K562 (cell line): ENCODE data around the gene MARK2. TPM values are rescaled to one million over a fixed set of nuclear protein-coding genes. Genes with fewer than 3 reads are reported as not detected.

Source experiments
- ATAC-seq: fragments of 200-7000 bp; cut with Tn5 transposase; 3 replicates; pipeline ENCODE4 v1.9.1; 2020; ENCODE audit warnings: moderate library complexity
- BruUV-seq: library from RNA; stranded (reverse); fragments of 400-500 nt; replicated peaks from 2 replicates; lab custom pipeline; 2021; lab: Mats Ljungman, UMichigan
- CTCF ChIA-PET: fragments of 300-600 bp; formaldehyde crosslinking; extraction: SDS; loops from one replicate; lab custom pipeline; 2021; ENCODE audit warnings: low intra/inter-chr PET ratio; lab: Yijun Ruan, JAX
- POLR2A ChIA-PET: fragments of 300-600, 350-650 bp; sonication (Branson Sonifier 250); formaldehyde crosslinking; extraction: SDS; loops from one replicate; lab custom pipeline; 2021; ENCODE audit warnings: antibody characterized with exemption, inconsistent platforms; lab: Yijun Ruan, JAX
- DNase-seq, 4 experiments: peaks; one replicate each; pipeline versions ENCODE4 v3.0.0 to v3.0.0-alpha.2; 2011 to 2018; ENCODE audit warnings: low spot score in 3 of 4, mixed read lengths in 3 of 4; ENCODE audit errors: extremely low read depth in 1 of 4
- FAIRE-seq: peaks from 2 replicates; lab custom pipeline; 2011; peaks lifted over from hg19 to GRCh38; lab: Jason Lieb, UNC
- H2AFZ ChIP-seq: 2 replicates; pipeline ENCODE4 v1.6.0; 2011; ENCODE audit warnings: low read depth, low read length, control low read depth, inconsistent platforms
- H3K27ac ChIP-seq: fragments of 200-600 bp; 3 replicates; pipeline ENCODE4 v1.8.0; 2011; ENCODE audit warnings: low read depth, mild to moderate bottlenecking, control low read depth, inconsistent platforms, low read length, moderate library complexity, mixed read lengths; ENCODE audit errors: extremely low read depth
- H3K27me3 ChIP-seq, 2 experiments: fragments of 300-600 bp in 1 of 2; 2 replicates in 1 of 2; 3 replicates in 1 of 2; pipeline versions ENCODE4 v1.6.0 to v1.8.0; 2011; ENCODE audit warnings: inconsistent platforms in 2 of 2, low read length in 2 of 2, mild to moderate bottlenecking in 1 of 2, mixed read lengths in 1 of 2, moderate library complexity in 1 of 2; ENCODE audit not compliant: control insufficient read depth in 2 of 2, insufficient read depth in 2 of 2
- H3K36me3 ChIP-seq: fragments of 300-600 bp; 3 replicates; pipeline ENCODE4 v1.8.0; 2011; ENCODE audit warnings: mild to moderate bottlenecking, low read length, inconsistent platforms; ENCODE audit not compliant: control insufficient read depth, insufficient read depth
- H3K4me1 ChIP-seq, 2 experiments: fragments of 200-600 bp in 1 of 2; replicated peaks in 1 of 2; 2 replicates in 1 of 2; 3 replicates in 1 of 2; pipeline versions ENCODE4 v1.5.1 to v1.8.0; 2011; ENCODE audit warnings: inconsistent platforms in 2 of 2, low read length in 2 of 2, mild to moderate bottlenecking in 1 of 2, mixed read lengths in 1 of 2, moderate library complexity in 1 of 2; ENCODE audit not compliant: control insufficient read depth in 2 of 2, insufficient read depth in 2 of 2
- H3K4me2 ChIP-seq: 2 replicates; pipeline ENCODE4 v1.6.1; 2011; ENCODE audit warnings: low read length, control low read depth, inconsistent platforms, mixed read lengths; ENCODE audit not compliant: insufficient read depth
- H3K4me3 ChIP-seq: fragments of 200-600 bp; sonication (generic), shearing (Covaris generic); 2 replicates; pipeline ENCODE4 v1.5.1; 2016; ENCODE audit warnings: control low read depth, inconsistent platforms
- H3K79me2 ChIP-seq: fragments of 200-600 bp; 3 replicates; pipeline ENCODE4 v1.8.0; 2011; ENCODE audit warnings: low read length, inconsistent platforms; ENCODE audit not compliant: control insufficient read depth, insufficient read depth
- H3K9ac ChIP-seq, 2 experiments: 2 replicates each; pipeline versions ENCODE4 v1.6.0 to v1.6.1; 2011; ENCODE audit warnings: low read depth in 2 of 2, low read length in 2 of 2, control low read depth in 1 of 2, inconsistent platforms in 1 of 2, mild to moderate bottlenecking in 1 of 2, mixed read lengths in 1 of 2; ENCODE audit not compliant: insufficient read depth in 1 of 2
- H3K9me1 ChIP-seq: one replicate; pipeline ENCODE4 v1.6.0; 2011; ENCODE audit warnings: inconsistent platforms, mild to moderate bottlenecking, low read length, moderate library complexity; ENCODE audit not compliant: control insufficient read depth, insufficient read depth
- H3K9me3 ChIP-seq: replicated peaks from 2 replicates; pipeline ENCODE4 v1.5.1; 2011; ENCODE audit warnings: low read depth, low read length, inconsistent platforms; ENCODE audit not compliant: control insufficient read depth, insufficient read depth
- H4K20me1 ChIP-seq: replicated peaks from 2 replicates; pipeline ENCODE4 v1.6.1; 2011; ENCODE audit warnings: low read length, inconsistent platforms, mixed read lengths; ENCODE audit not compliant: control insufficient read depth, insufficient read depth
- ADNP ChIP-seq: fragments of 200-800 bp; sonication (Bioruptor generic); IDR thresholded peaks from 2 replicates; pipeline ENCODE4 v1.6.1; 2016; ENCODE audit warnings: missing genetic modification characterization, missing compliant biosample characterization
- ATF7 ChIP-seq: fragments of 450-650 bp; IDR thresholded peaks from 2 replicates; pipeline ENCODE4 v1.7.1; 2014; ENCODE audit warnings: mild to moderate bottlenecking, moderate library complexity
- EP300 ChIP-seq: IDR thresholded peaks from 2 replicates; pipeline ENCODE4 v1.6.1; 2012; ENCODE audit warnings: low read length, improper control_type of control experiment
- GABPA ChIP-seq: fragments of 200-800 bp; sonication (Bioruptor generic); conservative IDR thresholded peaks from 2 replicates; pipeline ENCODE4 v1.6.1; 2016; ENCODE audit warnings: low read depth, missing genetic modification characterization, missing compliant biosample characterization
- HNRNPLL ChIP-seq: fragments of 200-400 bp; formaldehyde crosslinking; IDR thresholded peaks from 2 replicates; pipeline ENCODE4 v1.6.1; 2017; ENCODE audit warnings: low read length, low read depth, mild to moderate bottlenecking; ENCODE audit not compliant: poor library complexity, severe bottlenecking
- MAFK ChIP-seq: IDR thresholded peaks from 2 replicates; pipeline ENCODE4 v1.6.1; 2011; ENCODE audit warnings: low read length, improper control_type of control experiment
- MEF2D ChIP-seq: conservative IDR thresholded peaks from 2 replicates; pipeline ENCODE4 v1.6.1; 2016; ENCODE audit warnings: low read depth, missing genetic modification characterization, missing compliant biosample characterization
- MEIS2 ChIP-seq: fragments of 450-650 bp; IDR thresholded peaks from 2 replicates; pipeline ENCODE4 v1.6.1; 2014; ENCODE audit warnings: mild to moderate bottlenecking; ENCODE audit not compliant: partially characterized antibody
- PHF21A ChIP-seq: fragments of 450-650 bp; IDR thresholded peaks from 2 replicates; pipeline ENCODE4 v1.6.1; 2017; ENCODE audit warnings: low read depth, borderline replicate concordance
- RFX1 ChIP-seq: fragments of 450-650 bp; IDR thresholded peaks from 2 replicates; pipeline ENCODE4 v1.6.1; 2016; ENCODE audit warnings: mild to moderate bottlenecking, moderate library complexity
- SIN3B ChIP-seq: fragments of 450-650 bp; IDR thresholded peaks from 2 replicates; pipeline ENCODE4 v1.6.1; 2017; ENCODE audit warnings: low read depth, mild to moderate bottlenecking, moderate library complexity
- SMAD2 ChIP-seq: fragments of 150-350 bp; IDR thresholded peaks from 2 replicates; pipeline ENCODE4 v1.6.1; 2014; ENCODE audit warnings: low read depth, mild to moderate bottlenecking, low read length
- STAT5A ChIP-seq: IDR thresholded peaks from 2 replicates; pipeline ENCODE4 v1.6.1; 2012; ENCODE audit warnings: low read length, inconsistent platforms, borderline replicate concordance
- TCF7L2 ChIP-seq: fragments of 150-350 bp; IDR thresholded peaks from 2 replicates; pipeline ENCODE4 v1.6.1; 2016; ENCODE audit warnings: low read depth, mild to moderate bottlenecking, low read length, moderate library complexity
- XRCC4 ChIP-seq: IDR thresholded peaks from one replicate; pipeline ENCODE4 v1.6.1; 2011; ENCODE audit not compliant: insufficient read depth, insufficient read length; ENCODE audit errors: extremely low read depth
- ZNF408 ChIP-seq: fragments of 250-450 bp; sonication (Bioruptor Pico); IDR thresholded peaks from 2 replicates; pipeline ENCODE4 v1.4.0; 2020; ENCODE audit warnings: low read depth, mild to moderate bottlenecking, moderate library complexity
- ZNF444 ChIP-seq: fragments of 250-450 bp; sonication (Bioruptor Pico); IDR thresholded peaks from 2 replicates; pipeline ENCODE4 v1.4.0; 2020; ENCODE audit warnings: mild to moderate bottlenecking, moderate library complexity
- ZNF699 ChIP-seq: fragments of 250-450 bp; sonication (Bioruptor Pico); IDR thresholded peaks from 2 replicates; pipeline ENCODE4 v1.8.0; 2021; ENCODE audit warnings: mild to moderate bottlenecking, moderate library complexity; ENCODE audit not compliant: insufficient replicate concordance
- ZNF778 ChIP-seq: fragments of 450-650 bp; formaldehyde crosslinking; IDR thresholded peaks from 2 replicates; pipeline ENCODE4 v1.4.0; 2020; ENCODE audit warnings: mild to moderate bottlenecking, moderate library complexity
- WGBS: fragments of 100-300 bp; shearing (Covaris generic); methylation state at CpG from one replicate; pipeline ENCODE4 v1.1.6; 2016; ENCODE audit warnings: low coverage, mixed read lengths; ENCODE audit not compliant: insufficient coverage; ENCODE audit errors: missing lambda C conversion rate; 5-methylcytosine and 5-hydroxymethylcytosine counted together
- in situ Hi-C: fragments of 300-500 bp; cut with MboI; formaldehyde crosslinking; loops from 4 replicates; pipeline ENCODE4 v1.15.0; 2018; ENCODE audit warnings: inconsistent platforms, mixed read lengths
- intact Hi-C: fragments of 100-400 bp; cut with micrococcal nuclease; formaldehyde crosslinking; loops from 2 replicates; pipeline ENCODE4 v1.14.2; 2022
- polyA plus RNA-seq, 8 experiments: library from polyadenylated mRNA; depleted of rRNA in 4 of 8; stranded (reverse) in 5 of 8; unstranded in 3 of 8; fragments of >200 nt; fragmentation: Nextera tagmentation in 2 of 8; fragmentation: Illumina TruSeq in 1 of 8; extraction: Ambion mirVana in 2 of 8; extraction: Trizol in 1 of 8; gene quantifications; 2 replicates each; pipeline versions ENCODE4 v1.2.1 to v1.2.3, GENCODE V29; 2011 to 2014; ENCODE audit warnings: inconsistent platforms in 1 of 8, missing spikeins in 1 of 8
- total RNA-seq, 7 experiments: library from RNA; depleted of rRNA in 6 of 7; stranded (reverse); fragments of >200 nt in 6 of 7; fragmentation: Illumina TruSeq in 2 of 7; extraction: Trizol in 2 of 7; gene quantifications; 2 replicates each; pipeline versions ENCODE4 v1.2.1 to v1.2.3, GENCODE V29; 2011 to 2021; ENCODE audit warnings: low replicate concordance in 1 of 7
- TF ChIP-seq, protein P1 (sequence below): fragments of 450-650 bp; IDR thresholded peaks from 2 replicates; pipeline ENCODE4 v1.6.1; 2017; ENCODE audit warnings: antibody characterized with exemption, mild to moderate bottlenecking

MARK2 gene
- total and polyA plus RNA-seq, 9 of the 15 experiments (the other 6 are each of a cell fraction or from before 2014, with no cell fraction given): 0.32 to 43.5 (median 15.1) TPM

DNA sequence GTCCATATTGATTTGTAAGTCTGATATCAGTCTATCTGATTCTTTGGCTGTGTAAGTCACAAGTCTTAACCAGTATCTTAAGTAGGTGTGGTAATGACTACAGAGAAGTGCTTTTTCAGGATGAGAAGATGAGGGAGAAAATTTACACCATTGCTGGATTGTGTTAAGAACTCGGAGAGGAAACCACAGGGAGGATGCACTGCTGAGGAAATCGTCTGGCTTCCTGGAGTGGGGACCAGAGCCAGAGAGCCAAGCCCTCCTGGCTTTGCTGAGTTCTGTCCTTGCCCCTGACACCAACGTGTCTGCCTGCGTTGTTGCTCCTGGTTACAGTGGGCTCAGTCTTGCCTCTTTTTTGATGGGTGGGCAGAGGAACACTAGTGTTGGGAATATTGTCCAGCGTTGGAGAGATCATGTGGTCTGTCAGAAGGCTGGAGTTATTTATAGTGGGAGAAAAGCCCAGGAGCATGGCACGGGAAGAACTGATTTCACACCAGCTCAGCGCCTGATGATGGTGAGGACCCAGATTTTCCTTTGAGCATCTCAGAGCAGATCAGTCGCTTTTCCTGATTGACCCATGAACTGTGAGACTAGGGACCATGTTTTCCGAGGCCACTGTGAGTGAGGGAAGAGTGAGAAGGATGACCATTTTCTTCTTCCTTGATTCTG lies 29.6 kb downstream of the MARK2 start:
- no peaks in the 10 kb centered on the region for H3K9me1 ChIP-seq
- TF ChIP-seq ZNF408 (CRISPR knock-in tag): no peak
- no peak for TF ChIP-seq TCF7L2
- TF ChIP-seq PHF21A: no peak
- no peak for TF ChIP-seq RFX1
- no peak for TF ChIP-seq EP300
- TF ChIP-seq, protein P1, sequence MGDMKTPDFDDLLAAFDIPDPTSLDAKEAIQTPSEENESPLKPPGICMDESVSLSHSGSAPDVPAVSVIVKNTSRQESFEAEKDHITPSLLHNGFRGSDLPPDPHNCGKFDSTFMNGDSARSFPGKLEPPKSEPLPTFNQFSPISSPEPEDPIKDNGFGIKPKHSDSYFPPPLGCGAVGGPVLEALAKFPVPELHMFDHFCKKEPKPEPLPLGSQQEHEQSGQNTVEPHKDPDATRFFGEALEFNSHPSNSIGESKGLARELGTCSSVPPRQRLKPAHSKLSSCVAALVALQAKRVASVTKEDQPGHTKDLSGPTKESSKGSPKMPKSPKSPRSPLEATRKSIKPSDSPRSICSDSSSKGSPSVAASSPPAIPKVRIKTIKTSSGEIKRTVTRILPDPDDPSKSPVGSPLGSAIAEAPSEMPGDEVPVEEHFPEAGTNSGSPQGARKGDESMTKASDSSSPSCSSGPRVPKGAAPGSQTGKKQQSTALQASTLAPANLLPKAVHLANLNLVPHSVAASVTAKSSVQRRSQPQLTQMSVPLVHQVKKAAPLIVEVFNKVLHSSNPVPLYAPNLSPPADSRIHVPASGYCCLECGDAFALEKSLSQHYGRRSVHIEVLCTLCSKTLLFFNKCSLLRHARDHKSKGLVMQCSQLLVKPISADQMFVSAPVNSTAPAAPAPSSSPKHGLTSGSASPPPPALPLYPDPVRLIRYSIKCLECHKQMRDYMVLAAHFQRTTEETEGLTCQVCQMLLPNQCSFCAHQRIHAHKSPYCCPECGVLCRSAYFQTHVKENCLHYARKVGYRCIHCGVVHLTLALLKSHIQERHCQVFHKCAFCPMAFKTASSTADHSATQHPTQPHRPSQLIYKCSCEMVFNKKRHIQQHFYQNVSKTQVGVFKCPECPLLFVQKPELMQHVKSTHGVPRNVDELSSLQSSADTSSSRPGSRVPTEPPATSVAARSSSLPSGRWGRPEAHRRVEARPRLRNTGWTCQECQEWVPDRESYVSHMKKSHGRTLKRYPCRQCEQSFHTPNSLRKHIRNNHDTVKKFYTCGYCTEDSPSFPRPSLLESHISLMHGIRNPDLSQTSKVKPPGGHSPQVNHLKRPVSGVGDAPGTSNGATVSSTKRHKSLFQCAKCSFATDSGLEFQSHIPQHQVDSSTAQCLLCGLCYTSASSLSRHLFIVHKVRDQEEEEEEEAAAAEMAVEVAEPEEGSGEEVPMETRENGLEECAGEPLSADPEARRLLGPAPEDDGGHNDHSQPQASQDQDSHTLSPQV: no peak
- no peak for TF ChIP-seq MEF2D
- no peak for TF ChIP-seq STAT5A
- no peak for TF ChIP-seq GABPA (tag)
- no peak for TF ChIP-seq MAFK
- no peak for TF ChIP-seq ZNF444
- TF ChIP-seq ATF7: no peak
- TF ChIP-seq XRCC4: no peak
- no peak for TF ChIP-seq ZNF778 (CRISPR knock-in tag)
- no peak for TF ChIP-seq SMAD2
- TF ChIP-seq ZNF699 (CRISPR knock-in tag): no peak
- no peak for TF ChIP-seq HNRNPLL
- no peak for TF ChIP-seq SIN3B
- no peak for TF ChIP-seq MEIS2
- TF ChIP-seq ADNP (tag): no peak
- TF ChIP-seq, all 486 proteins: peak for 0
- FAIRE-seq: no peak
- Histone ChIP-seq H3K79me2 (peaks cover 73% of the 10 kb centered on the region), H3K4me1 (peaks cover 17 to 29% of the 10 kb centered on the region in 2 experiments), H3K4me3 (no peak overlapping the region), H3K27me3 (no peaks in the 10 kb centered on the region), H3K36me3 (peaks cover 36% of the 10 kb centered on the region; the same call in 2 of the 3 replicates), H3K4me2 (no peak overlapping the region), H3K9ac (peak overlapping the region in 1 of 2 experiments; percentile 54; a peak in 1 of 4 replicates), H2AFZ (no peak overlapping the region), H3K27ac (no peak overlapping the region), H3K9me3 (no peaks in the 10 kb centered on the region), H4K20me1 (peaks cover 4% of the 10 kb centered on the region; the same call in 1 of the 2 replicates)
- ATAC-seq: no peak
- ChIA-PET POLR2A (interaction anchor here (1.2 kb wide), 1 partner anchor 14 kb away, joined by 4 read pairs; no protein-coding TSS in a partner anchor), CTCF (interaction anchor here (0.5 kb wide), 1 partner anchor 188 kb away, joined by 3 read pairs; no protein-coding TSS in a partner anchor)
- no peak for DNase-seq
- 85% methylated on average over 9 of the region's 9 CpGs for WGBS
- in situ Hi-C loops (no loop called here), intact Hi-C loops (no loop called here)
- no TSS peak for BruUV-seq
